AG04450 (cell line): ENCODE data around the gene MUS81. TPM values are rescaled to one million over a fixed set of nuclear protein-coding genes. Genes with fewer than 3 reads are reported as not detected.

Experiments used
- CTCF ChIA-PET: fragments of 300-600, 350-600 bp; formaldehyde crosslinking; extraction: SDS; loops from one replicate; lab custom pipeline; 2022; ENCODE audit warnings: antibody characterized with exemption, inconsistent platforms; lab: Charles Lee
- POLR2A ChIA-PET: fragments of 350-600 bp; formaldehyde crosslinking; extraction: SDS; loops from one replicate; lab custom pipeline; 2021; ENCODE audit warnings: antibody characterized with exemption, inconsistent platforms; lab: Yijun Ruan, JAX
- DNase-seq: peaks from one replicate; pipeline ENCODE4 v3.0.0-alpha.2; 2011; ENCODE audit warnings: low read depth, low spot score
- H3K27ac ChIP-seq: one replicate; pipeline ENCODE4 v1.5.1; 2012; ENCODE audit warnings: low read depth, low read length, control low read depth
- H3K27me3 ChIP-seq: one replicate; pipeline ENCODE4 v1.6.0; 2012; ENCODE audit warnings: low read length; ENCODE audit not compliant: control insufficient read depth, insufficient read depth
- H3K4me3 ChIP-seq: 2 replicates; pipeline ENCODE4 v1.5.1; 2011; ENCODE audit warnings: mild to moderate bottlenecking, low read depth, low read length, control low read depth
- H3K9me3 ChIP-seq: 2 replicates; pipeline ENCODE4 v1.5.1; 2012; ENCODE audit warnings: low read length; ENCODE audit not compliant: control insufficient read depth, insufficient read depth
- polyA plus RNA-seq: library from polyadenylated mRNA; depleted of rRNA; stranded (reverse); fragments of >200 nt; gene quantifications from 2 replicates; pipeline ENCODE4 v1.2.3, GENCODE V29; 2011
- TF ChIP-seq, protein P1 (sequence below): IDR thresholded peaks from 2 replicates; pipeline ENCODE4 v1.5.1; 2011; ENCODE audit warnings: low read depth, low read length, control low read depth, inconsistent platforms

MUS81 gene
- polyA plus RNA-seq, 1 experiment: 23.8 TPM

DNA sequence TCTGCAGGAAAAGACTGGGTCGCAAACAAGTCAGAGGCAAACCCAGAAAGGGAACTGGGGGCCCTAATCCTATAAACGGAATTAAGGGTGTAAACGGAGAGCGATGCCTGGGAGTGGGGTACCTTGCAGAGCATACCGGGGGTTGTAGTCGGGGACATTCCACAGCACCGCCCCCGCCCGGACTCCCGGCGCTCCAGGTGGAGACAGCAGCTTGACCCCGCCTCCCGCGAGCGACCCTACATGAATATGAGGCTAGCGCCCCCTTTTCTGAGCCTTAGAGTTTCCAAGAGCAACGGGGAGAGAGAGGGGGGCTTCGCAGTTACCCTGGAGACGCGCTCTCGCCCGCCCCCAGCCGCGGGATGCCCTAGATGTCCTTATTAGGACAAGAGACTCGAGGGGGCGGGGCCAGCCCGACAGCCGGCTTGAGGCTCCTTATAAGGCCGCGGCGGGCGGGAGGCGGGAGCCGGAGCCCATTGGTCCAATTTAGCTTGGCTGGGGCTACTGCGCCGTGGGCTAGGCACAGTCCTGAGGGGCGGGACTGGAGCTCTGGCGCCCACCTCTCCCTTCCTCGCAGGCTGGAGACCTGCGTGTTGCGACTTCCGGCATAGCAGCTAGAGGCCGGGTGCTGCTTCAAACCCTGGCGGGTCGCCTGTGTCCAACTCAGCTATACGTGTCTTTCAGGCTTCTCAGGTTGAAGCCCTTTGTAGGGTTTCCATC is 980 bp upstream of the MUS81 start:
- no peaks in the 10 kb centered on the region; the same call in 1 of the 2 replicates for H3K9me3 ChIP-seq
- H3K27ac ChIP-seq: peak overlapping the region; percentile 99
- DNase-seq: peak; percentile 97
- no peaks in the 10 kb centered on the region for H3K27me3 ChIP-seq
- TF ChIP-seq, protein P1, sequence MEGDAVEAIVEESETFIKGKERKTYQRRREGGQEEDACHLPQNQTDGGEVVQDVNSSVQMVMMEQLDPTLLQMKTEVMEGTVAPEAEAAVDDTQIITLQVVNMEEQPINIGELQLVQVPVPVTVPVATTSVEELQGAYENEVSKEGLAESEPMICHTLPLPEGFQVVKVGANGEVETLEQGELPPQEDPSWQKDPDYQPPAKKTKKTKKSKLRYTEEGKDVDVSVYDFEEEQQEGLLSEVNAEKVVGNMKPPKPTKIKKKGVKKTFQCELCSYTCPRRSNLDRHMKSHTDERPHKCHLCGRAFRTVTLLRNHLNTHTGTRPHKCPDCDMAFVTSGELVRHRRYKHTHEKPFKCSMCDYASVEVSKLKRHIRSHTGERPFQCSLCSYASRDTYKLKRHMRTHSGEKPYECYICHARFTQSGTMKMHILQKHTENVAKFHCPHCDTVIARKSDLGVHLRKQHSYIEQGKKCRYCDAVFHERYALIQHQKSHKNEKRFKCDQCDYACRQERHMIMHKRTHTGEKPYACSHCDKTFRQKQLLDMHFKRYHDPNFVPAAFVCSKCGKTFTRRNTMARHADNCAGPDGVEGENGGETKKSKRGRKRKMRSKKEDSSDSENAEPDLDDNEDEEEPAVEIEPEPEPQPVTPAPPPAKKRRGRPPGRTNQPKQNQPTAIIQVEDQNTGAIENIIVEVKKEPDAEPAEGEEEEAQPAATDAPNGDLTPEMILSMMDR: peak; percentile 28; the same call in 1 of the 2 replicates
- ChIA-PET POLR2A (interaction anchor here (0.5 to 2.9 kb wide), 20 partner anchors 9 to 436 kb away, joined by 3 to 65 read pairs (median 4); partner anchors contain the start of genes CCDC85B, EFEMP2, FIBP and KAT5), CTCF (interaction anchor here (0.7 to 3.1 kb wide), 27 partner anchors 10 to 243 kb away, joined by 3 to 39 read pairs (median 4); partner anchors contain the start of genes CCDC85B, FIBP, KAT5 and RNASEH2C)
- peak overlapping the region; percentile 93 for H3K4me3 ChIP-seq

DNA sequence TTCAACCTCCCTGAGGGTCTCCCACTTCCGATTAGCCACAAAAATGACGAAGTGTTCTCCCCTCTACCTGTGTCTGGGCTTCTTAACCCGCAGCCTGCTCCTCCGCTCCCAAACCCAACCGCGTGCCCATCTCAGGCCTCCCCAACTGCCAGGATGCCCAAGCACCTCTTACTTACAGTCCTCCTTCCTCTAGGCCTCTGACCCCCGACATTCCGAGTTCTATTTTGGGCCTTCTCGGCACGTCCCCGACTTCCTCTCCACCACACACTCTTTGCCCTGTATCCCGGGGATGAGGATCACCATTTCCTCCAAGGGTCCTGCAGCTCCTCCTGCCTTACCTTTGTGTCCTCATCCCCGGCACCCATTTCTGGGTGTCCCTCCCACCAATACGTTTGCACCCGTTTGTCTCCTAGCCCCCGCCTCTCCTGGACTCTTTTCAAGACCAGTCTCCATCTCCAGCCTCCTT is 388 bp upstream of the MUS81 start:
- Histone ChIP-seq H3K27ac (peak overlapping the region; percentile 99), H3K27me3 (no peaks in the 10 kb centered on the region), H3K9me3 (no peaks in the 10 kb centered on the region; the same call in 1 of the 2 replicates), H3K4me3 (peak overlapping the region; percentile 93)
- no peak for DNase-seq
- TF ChIP-seq, protein P1: no peak
- ChIA-PET POLR2A (interaction anchor here (0.5 to 2.9 kb wide), 19 partner anchors 9 to 208 kb away, joined by 3 to 65 read pairs (median 4); partner anchors contain the start of genes CCDC85B, EFEMP2, FIBP and KAT5), CTCF (interaction anchor here (0.5 to 3.1 kb wide), 32 partner anchors 9 to 706 kb away, joined by 3 to 39 read pairs (median 4); partner anchors contain the start of genes BANF1, CCDC85B, FIBP and KAT5)

DNA sequence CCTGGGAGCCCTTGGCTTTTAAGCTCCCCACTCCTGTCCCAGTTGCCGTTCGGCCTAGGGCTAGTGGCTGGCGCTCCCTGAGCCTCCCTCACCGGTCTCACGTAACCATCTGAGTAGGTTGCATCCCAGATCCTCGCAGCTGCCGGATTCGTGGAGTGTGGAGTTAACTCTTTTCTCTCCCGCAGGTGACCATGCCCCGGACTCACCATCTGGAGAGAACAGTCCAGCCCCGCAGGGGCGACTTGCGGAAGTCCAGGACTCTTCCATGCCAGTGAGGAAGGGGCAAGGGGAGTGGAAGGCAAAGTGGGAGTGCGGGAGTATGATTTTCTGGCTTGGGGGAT is 902 bp downstream of the MUS81 start:
- Histone ChIP-seq H3K27ac (peak overlapping the region; percentile 99), H3K4me3 (peak overlapping the region; percentile 93), H3K27me3 (no peaks in the 10 kb centered on the region), H3K9me3 (no peaks in the 10 kb centered on the region; the same call in 1 of the 2 replicates)
- TF ChIP-seq, protein P1: no peak
- ChIA-PET CTCF (interaction anchor here (1.0 to 3.1 kb wide), 4 partner anchors 8 to 127 kb away, joined by 3 to 37 read pairs (median 19); no protein-coding TSS in a partner anchor), POLR2A (interaction anchor here (0.7 to 1.9 kb wide), 4 partner anchors 9 to 302 kb away, joined by 3 to 10 read pairs (median 4); partner anchors contain the start of gene RNASEH2C)
- DNase-seq: no peak

DNA sequence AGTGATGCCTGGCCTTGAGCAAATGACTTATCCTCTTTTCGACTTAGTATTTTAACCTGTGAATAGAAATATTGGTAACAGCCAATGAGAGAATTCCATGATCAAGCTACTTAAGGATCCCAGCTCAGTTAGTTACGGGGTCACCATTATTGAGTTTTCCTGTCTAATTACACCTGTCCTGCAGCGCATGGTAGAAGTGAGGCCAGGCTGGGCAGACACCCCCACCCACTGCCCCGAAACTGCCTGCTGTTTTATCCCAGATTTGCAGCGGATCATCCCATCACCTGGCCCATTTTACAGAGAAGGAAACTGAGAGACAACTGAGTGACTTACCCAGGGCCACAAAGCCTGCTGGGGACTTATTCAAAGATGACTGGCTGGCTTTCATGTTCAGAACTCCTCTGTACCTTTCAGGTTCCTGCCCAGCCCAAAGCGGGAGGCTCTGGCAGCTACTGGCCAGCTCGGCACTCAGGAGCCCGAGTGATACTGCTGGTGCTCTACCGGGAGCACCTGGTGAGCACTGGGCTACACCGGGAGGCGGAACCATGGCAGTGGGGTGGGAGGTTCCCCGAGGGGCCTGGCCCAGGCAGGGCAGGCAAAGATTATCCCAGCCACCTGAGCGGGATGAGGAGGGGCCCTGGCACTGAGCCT is 1.4 kb downstream of the MUS81 start:
- DNase-seq: no peak
- Histone ChIP-seq H3K27me3 (no peaks in the 10 kb centered on the region), H3K27ac (peak overlapping the region; percentile 99), H3K9me3 (no peaks in the 10 kb centered on the region; the same call in 1 of the 2 replicates), H3K4me3 (peak overlapping the region; percentile 93)
- ChIA-PET POLR2A (interaction anchor here (0.7 to 1.3 kb wide), 2 partner anchors 10 to 303 kb away, joined by 3 to 6 read pairs; no protein-coding TSS in a partner anchor), CTCF (interaction anchor here (0.6 to 3.0 kb wide), 4 partner anchors 9 to 127 kb away, joined by 3 to 37 read pairs (median 4); partner anchors contain the start of gene FIBP)
- TF ChIP-seq, protein P1: no peak
